Lower leg skin (tissue), 3 donors: Measurements from ENCODE around the gene PDPN.

ENCODE experiments used
- CTCF ChIP-seq, 3 donors: fragments of 450-650 bp; IDR thresholded peaks; one replicate each; pipeline ENCODE4 v1.5.1; 2016; ENCODE audit warnings: antibody characterized with exemption in 3 of 3, mild to moderate bottlenecking in 3 of 3, moderate library complexity in 2 of 3
- POLR2A ChIP-seq, 2 donors: fragments of 450-650 bp; IDR thresholded peaks; one replicate each; pipeline ENCODE4 v1.6.1; 2016 to 2017; ENCODE audit warnings: antibody characterized with exemption in 2 of 2, mild to moderate bottlenecking in 1 of 2, moderate library complexity in 1 of 2

- no peak for TF ChIP-seq POLR2A (IDR thresholded peaks at IDR 0.05)
- TF ChIP-seq CTCF (IDR thresholded peaks at IDR 0.05) = no peak
Observed at GRCh38 chr1:13587256-13588030, 3.8 kb downstream of the PDPN start.
